GM12878 (cell line): ENCODE data around the gene BICC1. TPM values are rescaled to one million over a fixed set of nuclear protein-coding genes. Genes with fewer than 3 reads are reported as not detected.

Experiments used
- ATAC-seq: fragments of 200-7000 bp; cut with Tn5 transposase; 3 replicates; pipeline ENCODE4 v1.9.1; 2020; ENCODE audit warnings: mild to moderate bottlenecking, moderate library complexity
- BruUV-seq: library from RNA; stranded (reverse); fragments of 400-500 nt; replicated peaks from 2 replicates; lab custom pipeline; 2021; lab: Mats Ljungman, UMichigan
- CTCF ChIA-PET: fragments of 300-600 bp; sonication (Branson Sonifier 250); formaldehyde crosslinking; extraction: SDS; loops from one replicate; lab custom pipeline; 2021; ENCODE audit warnings: inconsistent platforms; lab: Yijun Ruan, JAX
- POLR2A ChIA-PET: fragments of 350-600 bp; formaldehyde crosslinking; extraction: SDS; loops from one replicate; lab custom pipeline; 2021; ENCODE audit warnings: inconsistent platforms; lab: Charles Lee
- RAD21 ChIA-PET: fragments of 300-600 bp; sonication (Branson Sonifier 250); formaldehyde crosslinking; loops from one replicate; lab custom pipeline; 2023; ENCODE audit warnings: antibody characterized with exemption; ENCODE audit not compliant: unreplicated experiment; lab: Charles Lee
- SMC1A ChIA-PET: fragments of 300-600 bp; sonication (Branson Sonifier 250); formaldehyde crosslinking; loops from one replicate; lab custom pipeline; 2023; ENCODE audit not compliant: unreplicated experiment, uncharacterized antibody; lab: Charles Lee
- DNase-seq: peaks from one replicate; pipeline ENCODE4 v3.0.0-alpha.2; 2011; ENCODE audit warnings: low read depth, low spot score
- FAIRE-seq: peaks from 3 replicates; lab custom pipeline; 2011; peaks lifted over from hg19 to GRCh38; lab: Jason Lieb, UNC
- H2AFZ ChIP-seq: 2 replicates; pipeline ENCODE4 v1.6.0; 2011; ENCODE audit warnings: low read depth, low read length, control low read depth; ENCODE audit not compliant: control insufficient read depth
- H3K27ac ChIP-seq: 2 replicates; pipeline ENCODE4 v1.5.1; 2011; ENCODE audit warnings: control low read depth; ENCODE audit not compliant: control insufficient read depth, insufficient read depth
- H3K27me3 ChIP-seq, 2 experiments: replicated peaks in 1 of 2; 2 replicates each; pipeline versions ENCODE4 v1.6.0 to v1.6.1; 2011; ENCODE audit warnings: low read length in 1 of 2; ENCODE audit not compliant: control insufficient read depth in 2 of 2, insufficient read depth in 2 of 2
- H3K36me3 ChIP-seq, 2 experiments: 2 replicates each; pipeline ENCODE4 v1.5.1; 2011; ENCODE audit warnings: low read length in 1 of 2; ENCODE audit not compliant: control insufficient read depth in 2 of 2, insufficient read depth in 2 of 2
- H3K4me1 ChIP-seq: 2 replicates; pipeline ENCODE4 v1.6.1; 2011; ENCODE audit warnings: mild to moderate bottlenecking, low read length, moderate library complexity, mixed read lengths; ENCODE audit not compliant: control insufficient read depth, insufficient read depth
- H3K4me2 ChIP-seq: 2 replicates; pipeline ENCODE4 v1.6.0; 2011; ENCODE audit warnings: control low read depth; ENCODE audit not compliant: control insufficient read depth, insufficient read depth
- H3K4me3 ChIP-seq: fragments of 200-600 bp; sonication (generic); 2 replicates; pipeline ENCODE4 v1.5.1; 2016
- H3K79me2 ChIP-seq: 2 replicates; pipeline ENCODE4 v1.6.0; 2011; ENCODE audit warnings: low read length; ENCODE audit not compliant: control insufficient read depth, insufficient read depth
- H3K9ac ChIP-seq: 2 replicates; pipeline ENCODE4 v1.8.0; 2011; ENCODE audit warnings: low read length, control low read depth, mixed read lengths; ENCODE audit not compliant: control insufficient read depth, insufficient read depth
- H3K9me3 ChIP-seq: replicated peaks from 3 replicates; pipeline ENCODE4 v1.5.1; 2011; ENCODE audit warnings: mild to moderate bottlenecking, low read length; ENCODE audit not compliant: control insufficient read depth, insufficient read depth
- H4K20me1 ChIP-seq: 2 replicates; pipeline ENCODE4 v1.6.0; 2011; ENCODE audit not compliant: control insufficient read depth, insufficient read depth
- ATF2 ChIP-seq: IDR thresholded peaks from 2 replicates; pipeline ENCODE4 v1.6.1; 2012; ENCODE audit warnings: low read length, inconsistent platforms
- BHLHE40 ChIP-seq, 2 experiments: fragments of 450-650 bp in 1 of 2; IDR thresholded peaks; 2 replicates each; pipeline ENCODE4 v1.6.1; 2011 to 2017; ENCODE audit warnings: low read depth in 2 of 2, borderline replicate concordance in 1 of 2, improper control_type of control experiment in 1 of 2, low read length in 1 of 2, mild to moderate bottlenecking in 1 of 2
- CHD4 ChIP-seq: fragments of 200-600 bp; sonication (generic); IDR thresholded peaks from 2 replicates; pipeline ENCODE4 v1.6.1; 2016; ENCODE audit warnings: mild to moderate bottlenecking
- CUX1 ChIP-seq: IDR thresholded peaks from 2 replicates; pipeline ENCODE4 v1.6.1; 2012; ENCODE audit warnings: improper control_type of control experiment, low read depth, low read length; ENCODE audit not compliant: insufficient replicate concordance
- HDGF ChIP-seq: fragments of 450-650 bp; IDR thresholded peaks from 2 replicates; pipeline ENCODE4 v1.6.1; 2016; ENCODE audit warnings: antibody characterized with exemption
- MXI1 ChIP-seq: fragments of 150-350 bp; IDR thresholded peaks from 2 replicates; pipeline ENCODE4 v1.6.1; 2011; ENCODE audit warnings: low read depth, mild to moderate bottlenecking, inconsistent platforms, low read length, improper control_type of control experiment
- POLR2AphosphoS5 ChIP-seq: IDR thresholded peaks from 2 replicates; pipeline ENCODE4 v1.6.1; 2011; ENCODE audit warnings: mild to moderate bottlenecking, low read length, inconsistent platforms
- SIN3A ChIP-seq: IDR thresholded peaks from 2 replicates; pipeline ENCODE4 v1.6.1; 2012; ENCODE audit warnings: low read depth, low read length, improper control_type of control experiment
- ZNF207 ChIP-seq: fragments of 450-650 bp; IDR thresholded peaks from 2 replicates; pipeline ENCODE4 v1.6.1; 2014; ENCODE audit warnings: antibody characterized with exemption, mild to moderate bottlenecking, borderline replicate concordance
- in situ Hi-C: fragments of 300-500 bp; cut with MboI; formaldehyde crosslinking; loops from 9 replicates; pipeline ENCODE4 v1.14.3; 2018; ENCODE audit warnings: mixed read lengths
- intact Hi-C: fragments of 100-400 bp; cut with micrococcal nuclease; formaldehyde crosslinking; loops from one replicate; pipeline ENCODE4 v1.14.2; 2022; ENCODE audit not compliant: unreplicated experiment
- polyA plus RNA-seq, 11 experiments: library from polyadenylated mRNA; depleted of rRNA in 4 of 11; unstranded in 6 of 11; stranded (reverse) in 5 of 11; fragments of >200 nt; fragmentation: Nextera tagmentation in 4 of 11; fragmentation: Illumina TruSeq in 1 of 11; extraction: Ambion mirVana in 4 of 11; extraction: Trizol in 1 of 11; gene quantifications; 1 replicate in 1 of 11; 2 replicates in 10 of 11; pipeline versions ENCODE4 v1.2.1 to v1.2.3, GENCODE V29; 2011 to 2016; ENCODE audit warnings: inconsistent platforms in 2 of 11, missing spikeins in 2 of 11, low read depth in 1 of 11
- total RNA-seq, 4 experiments: library from RNA; depleted of rRNA in 3 of 4; stranded (reverse); fragments of >200 nt in 3 of 4; fragmentation: Illumina TruSeq in 1 of 4; extraction: Trizol in 1 of 4; gene quantifications; 2 replicates each; pipeline versions ENCODE4 v1.2.1 to v1.2.3, GENCODE V29; 2013 to 2021

The BICC1 gene
- total and polyA plus RNA-seq, 10 of the 15 experiments (the other 5 are each of a cell fraction or from before 2014, with no cell fraction given) = 0.01 to 0.10 (median 0.04) TPM; not detected in 5

- SMC1A ChIA-PET = no interaction called here
- H3K27me3 ChIP-seq = no peaks in the 10 kb centered on the region
- no peak for FAIRE-seq
- H3K4me1 ChIP-seq = no peaks in the 10 kb centered on the region
- no peaks in the 10 kb centered on the region for H4K20me1 ChIP-seq
- no peaks in the 10 kb centered on the region for H3K79me2 ChIP-seq
- no peak overlapping the region for H3K9ac ChIP-seq
- ATAC-seq = no peak
- H3K9me3 ChIP-seq = no peaks in the 10 kb centered on the region
- no peaks in the 10 kb centered on the region for H3K36me3 ChIP-seq
- in situ Hi-C loops (no loop called here), intact Hi-C loops (no loop called here)
- no peak for TF ChIP-seq POLR2AphosphoS5
- TF ChIP-seq ZNF207 = no peak
- TF ChIP-seq CHD4 = no peak
- TF ChIP-seq SIN3A = no peak
- no peak for TF ChIP-seq MXI1
- TF ChIP-seq BHLHE40 (IDR thresholded peaks at IDR 0.05; ENCODE audit: borderline replicate concordance in 1 of 2, low read depth in 2 of 2, low read length in 1 of 2) = no peak
- TF ChIP-seq CUX1 = no peak
- TF ChIP-seq ATF2 = no peak
- no peak for TF ChIP-seq HDGF
- no peak overlapping the region for H3K4me3 ChIP-seq
- CTCF ChIA-PET = no interaction called here
- no peak overlapping the region for H3K4me2 ChIP-seq
- no peak for DNase-seq
- POLR2A ChIA-PET = no interaction called here
- no peak overlapping the region for H2AFZ ChIP-seq
- RAD21 ChIA-PET = no interaction called here
- H3K27ac ChIP-seq = no peak overlapping the region
- BruUV-seq = no TSS peak
Measured at GRCh38 chr10:58734664-58735063, 222.0 kb downstream of the BICC1 start.
